Measurements from ENCODE around the gene SLC9A5. TPM values are rescaled to one million over a fixed set of nuclear protein-coding genes. Genes with fewer than 3 reads are reported as not detected.
A peak's percentile ranks its signal among the peaks of the same experiment; 100 is the strongest.

SLC9A5 gene
- polyA plus RNA-seq, 2 of the 4 experiments (the other 2 are of a cell fraction): 0.83 to 2.5 TPM

- H3K9me3 ChIP-seq: no peaks in the 10 kb centered on the region
- H3K4me2 ChIP-seq: peak within 1 kb of the TSS; percentile 97
- CTCF ChIA-PET: interaction anchor here (0.7 to 9.7 kb wide), 16 partner anchors 13 to 569 kb away, joined by 3 to 138 read pairs (median 6); partner anchors contain the start of genes KCTD19, LRRC36 and TMEM208
- H3K27ac ChIP-seq: peak within 1 kb of the TSS; percentile 91 to 98
- H3K4me1 ChIP-seq: peaks cover 49% of the 10 kb centered on the region
- POLR2A ChIA-PET: interaction anchor here (0.5 to 3.3 kb wide), 13 partner anchors 9 to 195 kb away, joined by 3 to 30 read pairs (median 3); partner anchors contain the start of genes NOL3 and TMEM208
- peak within 1 kb of the TSS; percentile 74 for H3K4me3 ChIP-seq
- FAIRE-seq: no peak
- 2% methylated on average over 20 of the region's 60 CpGs for WGBS (ENCODE audit: missing lambda C conversion rate)
- peak; percentile 51; the same call in 1 of the 2 replicates for TF ChIP-seq PHF8 (IDR thresholded peaks at IDR 0.05; ENCODE audit: borderline replicate concordance, low read depth)
- TF ChIP-seq ESRRA (IDR thresholded peaks at IDR 0.05; ENCODE audit: borderline replicate concordance, low read length): no peak
- TF ChIP-seq MAX (IDR thresholded peaks at IDR 0.05): peak; percentile 79
- TF ChIP-seq JUN (IDR thresholded peaks at IDR 0.05): peak; percentile 10 to 74; a peak in 2 of 5 replicates
- TF ChIP-seq, protein P1, sequence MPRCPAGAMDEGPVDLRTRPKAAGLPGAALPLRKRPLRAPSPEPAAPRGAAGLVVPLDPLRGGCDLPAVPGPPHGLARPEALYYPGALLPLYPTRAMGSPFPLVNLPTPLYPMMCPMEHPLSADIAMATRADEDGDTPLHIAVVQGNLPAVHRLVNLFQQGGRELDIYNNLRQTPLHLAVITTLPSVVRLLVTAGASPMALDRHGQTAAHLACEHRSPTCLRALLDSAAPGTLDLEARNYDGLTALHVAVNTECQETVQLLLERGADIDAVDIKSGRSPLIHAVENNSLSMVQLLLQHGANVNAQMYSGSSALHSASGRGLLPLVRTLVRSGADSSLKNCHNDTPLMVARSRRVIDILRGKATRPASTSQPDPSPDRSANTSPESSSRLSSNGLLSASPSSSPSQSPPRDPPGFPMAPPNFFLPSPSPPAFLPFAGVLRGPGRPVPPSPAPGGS (IDR thresholded peaks at IDR 0.05): 0 out of 3 replicates have a peak, but pooled peaks have one; percentile 26
- peak; percentile 59 for TF ChIP-seq POLR2A (IDR thresholded peaks at IDR 0.05; ENCODE audit: low read length)
- 0 out of 2 replicates have a peak, but pooled peaks have one; percentile 39 for TF ChIP-seq HOXB13 (CRISPR knock-in tag; IDR thresholded peaks at IDR 0.05; ENCODE audit: low read depth)
- TF ChIP-seq, protein P2, sequence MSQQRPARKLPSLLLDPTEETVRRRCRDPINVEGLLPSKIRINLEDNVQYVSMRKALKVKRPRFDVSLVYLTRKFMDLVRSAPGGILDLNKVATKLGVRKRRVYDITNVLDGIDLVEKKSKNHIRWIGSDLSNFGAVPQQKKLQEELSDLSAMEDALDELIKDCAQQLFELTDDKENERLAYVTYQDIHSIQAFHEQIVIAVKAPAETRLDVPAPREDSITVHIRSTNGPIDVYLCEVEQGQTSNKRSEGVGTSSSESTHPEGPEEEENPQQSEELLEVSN (IDR thresholded peaks at IDR 0.05; ENCODE audit: borderline replicate concordance, low read depth): peak; percentile 96
- TF ChIP-seq SMC3 (IDR thresholded peaks at IDR 0.05): 0 out of 3 replicates have a peak, but pooled peaks have one; percentile 14
- no peak for TF ChIP-seq MYC (IDR thresholded peaks at IDR 0.05; ENCODE audit: borderline replicate concordance, low read length)
- TF ChIP-seq EP300 (IDR thresholded peaks at IDR 0.05): no peak
- TF ChIP-seq JUNB (IDR thresholded peaks at IDR 0.05): no peak
- peak; percentile 82 to 95 for DNase-seq (ENCODE audit: low read depth in 1 of 2, low spot score in 1 of 2)
- ATAC-seq: peak; percentile 38 to 79
Observed at GRCh38 chr16:67247192-67248072, 1.3 kb upstream of the SLC9A5 start, which contains the start of gene FHOD1. Gene FHOD1 (minus strand): TSS chr16:67247481. CDS start chr16:67247410, 71 bp downstream.

DNA sequence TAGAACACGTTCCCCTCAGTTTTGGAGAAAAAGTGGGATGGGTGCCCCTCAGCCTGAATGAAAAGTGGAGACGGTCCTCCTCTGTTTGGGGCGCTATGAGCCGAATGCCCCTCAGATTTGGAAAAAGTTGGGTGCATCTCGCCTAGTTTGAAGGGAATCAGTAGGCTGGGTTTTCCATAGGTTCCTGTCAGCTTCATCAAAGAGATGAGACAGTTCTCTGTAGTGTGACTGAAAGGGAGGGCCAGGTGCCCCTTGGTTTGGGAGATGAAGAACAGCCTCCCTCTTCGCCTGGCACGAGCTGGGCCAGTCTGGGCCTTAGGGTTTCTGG lies 742 bp upstream of the SLC9A5 start:
- H3K9me3 ChIP-seq: no peaks in the 10 kb centered on the region
- TF ChIP-seq REST (IDR thresholded peaks at IDR 0.05) (no peak), USF2 (IDR thresholded peaks at IDR 0.05) (no peak), HEYL (CRISPR knock-in tag; IDR thresholded peaks at IDR 0.05) (no peak), SMC3 (IDR thresholded peaks at IDR 0.05) (no peak), CHD2 (IDR thresholded peaks at IDR 0.05; ENCODE audit: low read length, partially characterized antibody) (peak; percentile 12), MAX (IDR thresholded peaks at IDR 0.05) (peak; percentile 27; the same call in 1 of the 2 replicates), ESRRA (IDR thresholded peaks at IDR 0.05; ENCODE audit: borderline replicate concordance, low read length) (no peak), RCOR1 (IDR thresholded peaks at IDR 0.05; ENCODE audit: low read depth, low read length) (no peak), FOSB (CRISPR knock-in tag; IDR thresholded peaks at IDR 0.05) (no peak), ZSCAN20 (CRISPR knock-in tag; IDR thresholded peaks at IDR 0.05) (no peak), FOSL2 (IDR thresholded peaks at IDR 0.05) (no peak), FOSL2 (CRISPR knock-in tag; IDR thresholded peaks at IDR 0.05) (no peak), CBX2 (IDR thresholded peaks at IDR 0.05; ENCODE audit: borderline replicate concordance, low read depth) (no peak)
- TF ChIP-seq, protein P1 (IDR thresholded peaks at IDR 0.05): 0 out of 3 replicates have a peak, but pooled peaks have one; percentile 6
- TF ChIP-seq, protein P3, sequence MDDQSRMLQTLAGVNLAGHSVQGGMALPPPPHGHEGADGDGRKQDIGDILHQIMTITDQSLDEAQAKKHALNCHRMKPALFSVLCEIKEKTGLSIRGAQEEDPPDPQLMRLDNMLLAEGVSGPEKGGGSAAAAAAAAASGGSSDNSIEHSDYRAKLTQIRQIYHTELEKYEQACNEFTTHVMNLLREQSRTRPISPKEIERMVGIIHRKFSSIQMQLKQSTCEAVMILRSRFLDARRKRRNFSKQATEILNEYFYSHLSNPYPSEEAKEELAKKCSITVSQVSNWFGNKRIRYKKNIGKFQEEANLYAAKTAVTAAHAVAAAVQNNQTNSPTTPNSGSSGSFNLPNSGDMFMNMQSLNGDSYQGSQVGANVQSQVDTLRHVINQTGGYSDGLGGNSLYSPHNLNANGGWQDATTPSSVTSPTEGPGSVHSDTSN (IDR thresholded peaks at IDR 0.05): no peak
- TF ChIP-seq, protein P2 (IDR thresholded peaks at IDR 0.05; ENCODE audit: borderline replicate concordance, low read depth): no peak
- H3K4me2 ChIP-seq: peak overlapping the region; percentile 97
- H3K4me1 ChIP-seq: peaks cover 45% of the 10 kb centered on the region
- DNase-seq (ENCODE audit: low read depth in 1 of 2, low spot score in 1 of 2) (no peak), FAIRE-seq (no peak), ATAC-seq (peak in 1 of 2 experiments; percentile 2; a peak in 1 of 6 replicates)
- 11% methylated on average over 7 of the region's 7 CpGs for WGBS (ENCODE audit: missing lambda C conversion rate)
- H3K27ac ChIP-seq: peak overlapping the region; percentile 77 to 95
- ChIA-PET POLR2A (interaction anchor here (0.5 to 3.3 kb wide), 11 partner anchors 9 to 194 kb away, joined by 3 to 30 read pairs (median 3); partner anchors contain the start of gene TMEM208), CTCF (interaction anchor here (0.7 to 9.7 kb wide), 13 partner anchors 12 to 569 kb away, joined by 3 to 138 read pairs (median 6); partner anchors contain the start of genes KCTD19, LRRC36 and TMEM208)
- H3K4me3 ChIP-seq: peak overlapping the region; percentile 74
